ENCODE measurements around the gene SPHK2.
A peak's percentile ranks its signal among the peaks of the same experiment; 100 is the strongest.
"Not testable (repeated sequence)": the region's sequence is repeated elsewhere in the genome, so short reads cannot be mapped to it uniquely, and the experiment has no call there.

The SPHK2 gene

GRCh38 chr19:48660852-48661710, 41.8 kb downstream of the SPHK2 start:
- peak; percentile 86 for DNase-seq

- no peak for DNase-seq
Measured at GRCh38 chr19:48661711-48662090, 42.4 kb downstream of the SPHK2 start.

DNA sequence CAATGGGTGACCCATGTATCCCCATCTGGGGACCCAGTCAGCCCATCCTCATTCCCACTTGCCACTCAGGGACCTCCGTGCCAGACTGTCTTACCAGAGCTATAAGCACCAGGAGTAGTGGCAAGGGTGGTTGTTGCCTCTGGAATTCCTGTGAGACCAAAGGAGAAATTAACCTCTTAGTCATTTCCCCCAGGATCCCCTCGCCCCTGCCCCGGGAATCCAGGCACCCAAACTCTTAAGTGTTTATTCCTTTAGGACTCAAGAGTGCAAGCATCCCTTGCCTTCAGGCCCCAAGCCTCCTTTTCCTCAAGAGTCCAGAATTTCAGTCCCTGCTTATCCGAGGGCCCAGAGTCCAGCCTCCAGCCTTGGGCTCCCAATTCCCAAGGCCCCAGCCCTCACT, 44.4 kb downstream of the SPHK2 start:
- no peak for DNase-seq

- no peak for DNase-seq
Measured at GRCh38 chr19:48664476-48664875, 45.2 kb downstream of the SPHK2 start.

- DNase-seq: no peak
Measured at GRCh38 chr19:48665786-48666185, 46.5 kb downstream of the SPHK2 start.

DNA sequence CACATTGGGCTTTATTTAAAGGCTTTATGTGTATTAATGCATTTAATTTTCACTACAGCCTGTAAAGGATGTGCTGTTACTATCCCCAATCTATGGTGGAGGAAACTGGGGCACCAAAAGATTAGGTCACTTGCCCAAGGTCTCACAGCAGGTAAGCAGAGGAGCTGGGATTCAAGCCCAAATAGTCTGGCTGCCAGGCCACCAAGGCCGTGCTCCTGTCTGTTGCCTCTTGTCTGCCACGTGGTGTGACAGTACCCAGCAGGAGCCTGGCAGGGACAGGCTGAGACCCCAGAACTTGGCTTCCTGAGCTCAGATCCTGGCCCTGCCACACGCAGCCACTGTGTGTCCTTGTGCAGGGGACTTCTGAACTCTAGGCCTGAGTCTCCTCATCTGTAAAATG, 49.0 kb downstream of the SPHK2 start:
- DNase-seq: no peak

GRCh38 chr19:48668761-48669160, 49.5 kb downstream of the SPHK2 start:
- no peak for DNase-seq

DNA sequence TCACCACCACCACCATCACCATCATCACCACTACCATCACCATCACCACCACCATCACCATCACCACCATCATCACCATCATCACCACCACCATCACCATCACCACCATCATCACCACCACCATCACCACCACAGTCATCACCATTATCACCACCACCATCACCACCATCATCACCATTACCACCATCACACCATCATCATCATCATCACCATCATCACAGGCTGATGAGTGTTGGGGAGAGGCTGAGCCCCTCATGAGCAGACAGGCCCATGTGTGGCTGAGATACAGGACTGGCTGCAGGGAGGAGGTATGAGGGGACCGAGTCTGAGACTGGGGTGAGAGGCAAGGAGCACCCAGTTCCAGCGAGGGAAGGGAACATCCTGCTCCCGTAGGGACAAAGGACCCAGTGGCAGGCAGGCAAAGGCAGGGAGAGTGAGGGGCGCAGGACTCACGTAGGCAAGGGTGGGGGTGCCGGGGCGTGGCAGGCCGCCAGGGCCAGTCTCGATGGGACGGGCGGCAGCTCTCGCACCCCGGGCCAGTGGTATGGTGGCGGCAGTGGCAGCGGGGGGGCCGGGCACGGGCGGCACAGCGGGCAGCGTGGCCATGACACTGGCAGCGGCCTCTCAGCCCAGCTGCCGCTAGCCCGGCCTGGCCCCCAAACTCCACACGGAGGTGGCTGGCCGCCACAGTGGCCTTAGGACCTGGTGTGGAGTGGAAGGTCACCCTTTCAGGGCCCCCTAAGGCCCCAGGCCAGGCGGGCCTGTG, 50.8 kb downstream of the SPHK2 start:
- DNase-seq: no peak

DNA sequence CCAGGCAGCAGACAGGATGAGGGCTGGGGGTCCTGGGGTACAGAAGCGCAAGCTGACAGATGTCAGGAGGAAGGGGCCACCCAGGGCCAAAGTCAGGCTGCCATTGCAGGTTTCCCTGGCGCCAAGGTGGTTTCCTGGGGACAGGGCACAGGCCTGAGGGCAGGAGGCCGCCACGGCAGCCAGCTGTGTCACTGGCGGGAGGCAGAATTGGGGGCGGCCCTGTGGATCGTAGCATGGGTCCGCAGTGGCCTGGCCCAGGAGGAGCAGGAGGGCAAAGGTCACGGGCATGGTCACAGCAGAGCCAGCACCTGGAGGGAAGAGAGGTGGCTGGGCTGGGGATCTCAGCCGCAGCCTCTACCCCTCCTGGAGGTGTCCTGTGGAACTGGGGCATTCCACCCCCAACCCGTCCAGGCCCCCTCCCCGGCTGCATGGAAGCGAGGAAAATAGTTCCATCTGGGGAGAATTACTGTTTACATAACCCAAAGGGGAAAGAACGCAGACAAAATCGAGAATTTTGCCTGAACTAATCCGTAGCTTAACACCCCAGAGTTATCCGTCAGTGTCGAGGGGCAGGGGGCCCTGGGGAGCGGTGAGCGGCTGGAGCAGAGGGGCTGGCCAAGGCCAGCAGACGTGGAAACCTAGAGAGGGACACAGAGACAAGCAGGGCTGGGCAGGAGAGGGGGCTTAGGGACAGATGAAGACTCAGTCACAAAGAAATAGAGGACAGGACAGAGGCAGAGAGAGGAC, 51.6 kb downstream of the SPHK2 start:
- DNase-seq: no peak

- no peak for DNase-seq
Measured at GRCh38 chr19:48671446-48671995, 52.2 kb downstream of the SPHK2 start.

- DNase-seq: no peak
Measured at GRCh38 chr19:48672994-48673393, 53.7 kb downstream of the SPHK2 start, which contains the start of gene NTN5. Gene NTN5, minus strand, starts transcription at chr19:48673017. Its CDS starts 2,031 bp downstream, at chr19:48670986.

DNA sequence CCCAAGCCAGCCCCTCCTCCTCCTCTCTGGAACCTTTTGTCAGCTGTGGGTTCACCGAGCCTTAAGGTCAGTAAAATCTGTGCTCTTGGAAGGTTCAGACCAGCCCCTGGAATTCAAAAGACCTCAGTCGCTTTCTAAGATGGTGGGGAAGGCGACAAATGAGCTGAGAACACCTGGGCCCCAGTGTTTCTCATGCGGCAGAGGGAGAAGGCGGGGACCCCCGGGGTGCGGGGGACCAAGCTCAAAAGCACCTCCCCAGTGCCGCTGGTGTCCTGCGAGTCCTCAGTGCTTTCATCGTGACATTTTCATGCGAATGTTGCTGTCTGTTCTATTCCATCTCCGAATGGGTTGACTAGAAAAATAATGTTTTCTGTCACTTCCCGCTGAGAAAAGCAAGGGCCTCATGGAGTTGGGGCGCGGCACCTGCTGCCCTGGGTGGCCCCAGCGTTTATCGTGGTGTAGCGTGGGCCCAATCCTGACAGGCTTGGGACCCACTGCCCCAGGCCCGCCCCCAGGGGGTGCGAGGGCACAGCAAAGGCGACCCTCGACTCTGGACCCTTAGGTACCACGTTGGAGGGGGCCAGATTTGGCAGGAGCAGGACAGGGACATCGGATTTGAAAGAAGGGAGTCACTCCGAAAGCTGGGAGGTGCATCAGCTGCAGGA, 54.3 kb downstream of the SPHK2 start:
- no peak for DNase-seq

DNA sequence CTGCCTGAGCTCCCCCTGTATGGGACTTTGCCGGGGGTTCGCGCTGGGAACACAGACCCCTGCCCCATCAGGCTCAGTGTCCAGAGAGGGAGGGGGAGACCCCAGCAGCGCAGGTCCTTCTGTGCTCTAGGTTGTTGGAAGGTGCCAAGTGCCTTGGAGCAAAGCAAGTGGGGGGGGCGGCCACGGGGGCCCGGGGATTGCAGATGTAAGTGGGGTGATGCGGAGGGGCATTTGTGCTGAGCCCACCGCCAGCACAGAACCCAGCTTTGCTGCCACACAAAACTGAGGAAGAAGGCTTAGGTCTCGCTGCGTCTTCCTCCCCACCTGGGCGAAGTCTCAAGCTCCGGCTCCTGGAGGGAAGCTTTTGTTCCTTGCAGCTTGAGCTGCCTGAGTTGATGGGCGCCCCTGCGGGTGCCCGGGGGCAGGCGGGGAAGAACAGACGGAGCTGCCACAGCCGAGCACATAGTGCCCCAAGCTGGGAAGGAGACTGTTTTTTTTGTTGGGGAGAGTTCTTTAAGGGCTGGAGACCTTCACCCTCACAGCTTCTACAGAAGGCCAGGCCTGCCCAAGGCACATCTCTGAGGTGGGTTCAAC, 55.0 kb downstream of the SPHK2 start:
- DNase-seq: no peak

- peak; percentile 78 for DNase-seq
Measured at GRCh38 chr19:48674921-48675824, 55.9 kb downstream of the SPHK2 start.

- DNase-seq: no peak
Measured at GRCh38 chr19:48676487-48676886, 57.2 kb downstream of the SPHK2 start.

GRCh38 chr19:48676887-48677286, 57.6 kb downstream of the SPHK2 start:
- DNase-seq: no peak

- no peak for DNase-seq
Measured at GRCh38 chr19:48678201-48678600, 58.9 kb downstream of the SPHK2 start.

GRCh38 chr19:48680006-48680405, 60.7 kb downstream of the SPHK2 start:
- not testable (repeated sequence) for DNase-seq
